ENCODE measurements around the gene PTGFRN.
A peak's percentile ranks its signal among the peaks of the same experiment; 100 is the strongest.
"Not testable (repeated sequence)": the region's sequence is repeated elsewhere in the genome, so short reads cannot be mapped to it uniquely, and the experiment has no call there.

Gene PTGFRN

GRCh38 chr1:116957646-116958045 is 47.9 kb downstream of the PTGFRN start:
- ATAC-seq (no peak), DNase-seq (ENCODE audit: low spot score in 2 of 2) (no peak)
- H3K36me3 Mint-ChIP-seq = no peaks in the 10 kb centered on the region
- H3K4me3 Mint-ChIP-seq = no peak overlapping the region
- no peaks in the 10 kb centered on the region for H3K9me3 Mint-ChIP-seq
- H3K27ac Mint-ChIP-seq = no peak overlapping the region
- H3K4me1 Mint-ChIP-seq = no peaks in the 10 kb centered on the region

- H3K36me3 Mint-ChIP-seq = no peaks in the 10 kb centered on the region
- H3K4me3 Mint-ChIP-seq = no peak overlapping the region
- no peak for ATAC-seq
- no peak for DNase-seq (ENCODE audit: low spot score in 2 of 2)
- H3K9me3 Mint-ChIP-seq = no peaks in the 10 kb centered on the region
- no peak overlapping the region for H3K27ac Mint-ChIP-seq
- H3K4me1 Mint-ChIP-seq = no peaks in the 10 kb centered on the region
Observed at GRCh38 chr1:116958110-116958509, 48.4 kb downstream of the PTGFRN start.

GRCh38 chr1:116958977-116959376 is 49.3 kb downstream of the PTGFRN start:
- ATAC-seq = no peak
- no peaks in the 10 kb centered on the region for H3K9me3 Mint-ChIP-seq
- no peak for DNase-seq (ENCODE audit: low spot score in 2 of 2)
- no peaks in the 10 kb centered on the region for H3K36me3 Mint-ChIP-seq
- no peak overlapping the region for H3K27ac Mint-ChIP-seq
- H3K4me3 Mint-ChIP-seq = no peak overlapping the region
- no peaks in the 10 kb centered on the region for H3K4me1 Mint-ChIP-seq

GRCh38 chr1:116961606-116962005 is 51.9 kb downstream of the PTGFRN start:
- Mint-ChIP-seq H3K27ac (no peak overlapping the region), H3K9me3 (no peaks in the 10 kb centered on the region), H3K4me1 (no peaks in the 10 kb centered on the region), H3K36me3 (no peaks in the 10 kb centered on the region), H3K4me3 (no peak overlapping the region)
- DNase-seq (ENCODE audit: low spot score in 2 of 2) = no peak
- ATAC-seq = no peak

- no peaks in the 10 kb centered on the region for H3K36me3 Mint-ChIP-seq
- DNase-seq (ENCODE audit: low spot score in 2 of 2) = no peak
- no peak overlapping the region for H3K4me3 Mint-ChIP-seq
- ATAC-seq = peak; percentile 38
- no peaks in the 10 kb centered on the region for H3K9me3 Mint-ChIP-seq
- H3K4me1 Mint-ChIP-seq = no peaks in the 10 kb centered on the region
- H3K27ac Mint-ChIP-seq = no peak overlapping the region
Observed at GRCh38 chr1:116962987-116963639, 53.4 kb downstream of the PTGFRN start.

- Mint-ChIP-seq H3K4me3 (no peak overlapping the region), H3K27ac (no peak overlapping the region), H3K9me3 (no peaks in the 10 kb centered on the region), H3K36me3 (no peaks in the 10 kb centered on the region), H3K4me1 (no peaks in the 10 kb centered on the region)
- no peak for ATAC-seq
- no peak for DNase-seq (ENCODE audit: low spot score in 2 of 2)
Observed at GRCh38 chr1:116966791-116967190, 57.1 kb downstream of the PTGFRN start.

GRCh38 chr1:116968724-116969123 is 59.0 kb downstream of the PTGFRN start:
- ATAC-seq = no peak
- no peaks in the 10 kb centered on the region for H3K9me3 Mint-ChIP-seq
- H3K4me1 Mint-ChIP-seq = no peaks in the 10 kb centered on the region

GRCh38 chr1:116971258-116971860 is 61.6 kb downstream of the PTGFRN start:
- Mint-ChIP-seq H3K27ac (no peak overlapping the region), H3K4me3 (no peak overlapping the region), H3K9me3 (no peaks in the 10 kb centered on the region), H3K4me1 (no peaks in the 10 kb centered on the region), H3K36me3 (no peaks in the 10 kb centered on the region)
- ATAC-seq = no peak
- DNase-seq (ENCODE audit: low spot score in 2 of 2) = no peak

More at GRCh38 chr1:116968724-116969123, 59.0 kb downstream of the PTGFRN start:
- no peak overlapping the region for H3K27ac Mint-ChIP-seq
- no peak overlapping the region for H3K4me3 Mint-ChIP-seq
- DNase-seq (ENCODE audit: low spot score in 2 of 2) = no peak
- H3K36me3 Mint-ChIP-seq = no peaks in the 10 kb centered on the region

- Mint-ChIP-seq H3K36me3 (no peaks in the 10 kb centered on the region), H3K9me3 (no peaks in the 10 kb centered on the region), H3K27ac (no peak overlapping the region), H3K4me1 (no peaks in the 10 kb centered on the region), H3K4me3 (no peak overlapping the region)
- DNase-seq (ENCODE audit: low spot score in 2 of 2) (no peak), ATAC-seq (no peak)
Observed at GRCh38 chr1:116971965-116972673, 62.4 kb downstream of the PTGFRN start.

GRCh38 chr1:116972674-116973030 is 62.9 kb downstream of the PTGFRN start:
- no peaks in the 10 kb centered on the region for H3K4me1 Mint-ChIP-seq
- no peaks in the 10 kb centered on the region for H3K9me3 Mint-ChIP-seq
- DNase-seq (ENCODE audit: low spot score in 2 of 2) (no peak), ATAC-seq (no peak)
- H3K4me3 Mint-ChIP-seq = no peak overlapping the region
- H3K36me3 Mint-ChIP-seq = no peaks in the 10 kb centered on the region
- H3K27ac Mint-ChIP-seq = no peak overlapping the region

GRCh38 chr1:116980309-116980708 is 70.6 kb downstream of the PTGFRN start:
- not testable (repeated sequence) for H3K9me3 Mint-ChIP-seq, H3K4me1 Mint-ChIP-seq, ATAC-seq

GRCh38 chr1:116981521-116982037 is 71.9 kb downstream of the PTGFRN start:
- peaks cover 3% of the 10 kb centered on the region for H3K4me1 Mint-ChIP-seq
- H3K36me3 Mint-ChIP-seq = no peaks in the 10 kb centered on the region
- H3K4me3 Mint-ChIP-seq = no peak overlapping the region
- DNase-seq (ENCODE audit: low spot score in 2 of 2) (no peak), ATAC-seq (no peak)
- no peaks in the 10 kb centered on the region for H3K9me3 Mint-ChIP-seq
- no peak overlapping the region for H3K27ac Mint-ChIP-seq

More at GRCh38 chr1:116980309-116980708, 70.6 kb downstream of the PTGFRN start:
- not testable (repeated sequence) for H3K36me3 Mint-ChIP-seq; H3K4me3 Mint-ChIP-seq; H3K27ac Mint-ChIP-seq; DNase-seq (ENCODE audit: low spot score in 2 of 2)

GRCh38 chr1:116982319-116983004 is 72.7 kb downstream of the PTGFRN start:
- H3K4me1 Mint-ChIP-seq = peaks cover 12% of the 10 kb centered on the region
- no peak for ATAC-seq
- H3K4me3 Mint-ChIP-seq = no peak overlapping the region
- no peak for DNase-seq (ENCODE audit: low spot score in 2 of 2)
- no peak overlapping the region for H3K27ac Mint-ChIP-seq
- H3K36me3 Mint-ChIP-seq = no peaks in the 10 kb centered on the region
- no peaks in the 10 kb centered on the region for H3K9me3 Mint-ChIP-seq

- Mint-ChIP-seq H3K9me3 (no peaks in the 10 kb centered on the region), H3K27ac (no peak overlapping the region), H3K4me1 (peaks cover 15% of the 10 kb centered on the region), H3K36me3 (no peaks in the 10 kb centered on the region), H3K4me3 (no peak overlapping the region)
- DNase-seq (ENCODE audit: low spot score in 2 of 2) = no peak
- ATAC-seq = no peak
Observed at GRCh38 chr1:116983112-116983511, 73.4 kb downstream of the PTGFRN start.

GRCh38 chr1:116983678-116984077 is 74.0 kb downstream of the PTGFRN start:
- ATAC-seq (no peak), DNase-seq (ENCODE audit: low spot score in 2 of 2) (no peak)
- Mint-ChIP-seq H3K9me3 (no peaks in the 10 kb centered on the region), H3K4me3 (no peak overlapping the region), H3K4me1 (peaks cover 15% of the 10 kb centered on the region), H3K36me3 (no peaks in the 10 kb centered on the region), H3K27ac (no peak overlapping the region)

All from stimulated activated effector memory CD8-positive, alpha-beta T cell treated with anti-CD3 and anti-CD28 coated beads, Interleukin-12 subunit alpha, Interleukin-12 subunit beta, amount 100 ng/mL, for 72 hours (primary cell).